GM12865 (cell line): ENCODE measurements around the gene JAKMIP3.

Experiments
- DNase-seq: peaks from one replicate; pipeline ENCODE4 v3.0.0; 2010; ENCODE audit warnings: low read depth
- H3K4me3 ChIP-seq: 2 replicates; pipeline ENCODE4 v1.5.1; 2011; ENCODE audit warnings: mild to moderate bottlenecking, low read depth, low read length, control low read depth
- TF ChIP-seq, protein P1 (sequence below): IDR thresholded peaks from 2 replicates; pipeline ENCODE4 v1.5.1; 2011; ENCODE audit warnings: low read length, control low read depth, low read depth, inconsistent platforms; ENCODE audit not compliant: insufficient read depth; ENCODE audit errors: missing control alignments

JAKMIP3 gene

DNA sequence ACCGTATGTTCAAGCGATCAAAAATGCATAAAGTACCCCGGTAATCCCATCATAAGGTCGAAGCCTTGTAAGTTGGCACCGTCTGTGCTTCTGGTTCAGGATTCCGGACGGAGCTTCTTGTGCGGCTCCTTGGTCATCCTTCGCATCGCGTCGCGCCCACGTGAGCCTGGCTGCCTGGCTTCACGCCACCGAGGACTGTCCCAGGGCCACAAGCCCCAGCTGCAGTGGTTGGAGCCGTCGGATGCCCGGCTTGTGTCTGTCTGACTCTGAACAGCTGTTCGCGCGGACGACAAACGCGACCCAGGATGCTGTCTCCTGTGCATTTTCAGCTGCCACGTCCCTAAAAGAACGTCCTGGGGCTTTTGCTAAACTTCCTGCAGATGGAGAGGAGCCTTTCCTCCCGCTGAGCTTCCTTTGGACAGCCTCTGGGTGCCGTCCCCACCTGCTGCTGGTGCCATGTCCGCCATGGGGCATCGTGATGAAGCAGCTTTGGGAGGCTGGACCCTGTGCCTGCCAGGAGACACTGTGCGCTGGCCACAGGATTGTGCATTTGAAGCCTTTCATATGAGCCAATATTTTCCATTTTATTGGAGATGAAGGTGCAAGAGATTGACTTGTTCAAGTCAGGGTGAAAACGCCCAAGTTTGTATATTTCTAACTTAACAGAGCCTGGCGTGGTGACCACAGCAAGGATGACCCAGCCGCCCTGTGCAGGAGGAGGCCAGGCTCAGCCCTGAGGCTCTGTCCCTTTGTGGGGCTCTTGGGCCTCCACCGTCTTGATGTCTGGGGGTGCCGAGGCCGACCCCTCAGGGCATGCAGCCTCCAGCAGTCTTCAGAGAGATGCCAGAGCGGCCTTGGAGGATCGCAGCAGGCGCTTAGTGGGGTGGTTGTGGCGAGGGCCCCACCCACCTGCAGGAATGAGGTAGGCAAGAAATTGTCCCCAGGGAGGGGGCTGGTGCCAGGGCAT lies 6.7 kb upstream of the JAKMIP3 start:
- DNase-seq: no peak
- H3K4me3 ChIP-seq: no peak overlapping the region
- TF ChIP-seq, protein P1, sequence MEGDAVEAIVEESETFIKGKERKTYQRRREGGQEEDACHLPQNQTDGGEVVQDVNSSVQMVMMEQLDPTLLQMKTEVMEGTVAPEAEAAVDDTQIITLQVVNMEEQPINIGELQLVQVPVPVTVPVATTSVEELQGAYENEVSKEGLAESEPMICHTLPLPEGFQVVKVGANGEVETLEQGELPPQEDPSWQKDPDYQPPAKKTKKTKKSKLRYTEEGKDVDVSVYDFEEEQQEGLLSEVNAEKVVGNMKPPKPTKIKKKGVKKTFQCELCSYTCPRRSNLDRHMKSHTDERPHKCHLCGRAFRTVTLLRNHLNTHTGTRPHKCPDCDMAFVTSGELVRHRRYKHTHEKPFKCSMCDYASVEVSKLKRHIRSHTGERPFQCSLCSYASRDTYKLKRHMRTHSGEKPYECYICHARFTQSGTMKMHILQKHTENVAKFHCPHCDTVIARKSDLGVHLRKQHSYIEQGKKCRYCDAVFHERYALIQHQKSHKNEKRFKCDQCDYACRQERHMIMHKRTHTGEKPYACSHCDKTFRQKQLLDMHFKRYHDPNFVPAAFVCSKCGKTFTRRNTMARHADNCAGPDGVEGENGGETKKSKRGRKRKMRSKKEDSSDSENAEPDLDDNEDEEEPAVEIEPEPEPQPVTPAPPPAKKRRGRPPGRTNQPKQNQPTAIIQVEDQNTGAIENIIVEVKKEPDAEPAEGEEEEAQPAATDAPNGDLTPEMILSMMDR: no peak

DNA sequence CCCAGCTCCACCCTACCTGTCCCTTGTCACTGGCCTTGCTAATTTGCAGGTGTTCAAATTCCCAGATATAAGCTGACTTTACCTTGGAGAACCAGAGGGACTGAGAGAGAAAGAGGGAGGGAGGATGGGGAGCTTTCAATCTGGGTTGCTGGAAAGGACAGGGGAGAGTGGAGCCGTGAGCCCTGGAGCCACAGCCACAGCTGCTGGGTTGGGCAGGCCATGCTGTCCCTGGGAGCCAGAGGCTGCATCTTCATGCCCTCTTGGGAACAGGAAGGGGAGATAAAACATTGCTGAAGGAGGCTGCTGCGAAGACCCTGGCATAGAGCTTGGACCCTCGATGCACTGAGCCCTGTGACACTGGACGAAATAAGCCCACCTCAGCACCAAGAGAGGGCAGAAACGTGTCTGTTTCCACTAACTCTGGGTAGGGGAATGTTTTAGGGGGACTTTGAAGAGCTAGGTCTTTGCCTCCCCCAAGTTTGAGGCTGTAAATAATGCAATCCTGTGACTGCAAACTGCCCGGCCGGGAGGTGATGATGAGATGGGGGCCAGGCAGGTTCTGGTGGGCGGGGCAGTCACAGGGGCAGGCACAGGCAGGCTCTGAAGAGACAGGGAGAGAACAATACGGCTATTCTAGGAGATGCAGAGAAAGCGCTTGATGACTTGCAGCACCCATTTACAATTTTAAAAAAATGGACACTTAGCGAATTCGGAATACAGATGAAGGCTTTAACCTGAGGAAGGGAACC lies 5.8 kb upstream of the JAKMIP3 start:
- H3K4me3 ChIP-seq: no peak overlapping the region
- no peak for DNase-seq
- TF ChIP-seq, protein P1: no peak

DNA sequence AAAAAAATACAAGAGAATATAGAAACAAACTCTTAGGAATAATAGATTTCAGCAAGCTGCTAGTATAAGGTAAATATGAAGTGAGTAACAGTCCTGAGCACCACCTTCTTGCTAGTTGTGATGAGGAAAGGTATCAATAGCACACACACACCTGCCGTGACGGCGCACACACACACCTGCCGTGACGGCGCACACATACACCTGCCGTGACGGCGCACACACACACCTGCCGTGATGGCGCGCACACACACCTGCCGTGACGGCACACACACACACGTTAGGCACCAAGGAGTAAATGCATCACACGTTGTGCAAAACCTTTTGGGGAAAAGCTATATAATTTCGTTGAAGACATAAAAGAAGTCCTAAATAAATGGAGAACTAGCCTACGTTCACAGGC lies 4.7 kb upstream of the JAKMIP3 start:
- DNase-seq: no peak
- TF ChIP-seq, protein P1: no peak
- no peak overlapping the region for H3K4me3 ChIP-seq

DNA sequence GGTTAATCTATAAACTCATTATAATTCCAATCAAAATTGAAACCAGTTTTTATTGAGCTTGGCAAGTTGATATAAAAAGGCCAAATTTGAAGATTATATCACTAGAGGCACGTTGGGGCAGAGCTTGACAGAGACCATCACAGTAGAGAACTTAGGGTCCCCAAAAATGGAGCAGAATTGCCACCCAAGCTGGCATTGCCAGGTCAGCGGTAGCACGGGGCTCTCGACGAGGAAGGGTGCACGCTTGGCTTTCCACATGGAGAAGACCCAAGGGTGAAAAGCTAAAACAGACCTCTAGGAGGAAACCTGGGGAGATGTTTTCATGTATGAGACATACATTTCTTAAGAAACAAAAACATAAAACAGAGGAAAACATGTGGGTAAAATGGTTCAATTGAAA lies 4.3 kb upstream of the JAKMIP3 start:
- TF ChIP-seq, protein P1: no peak
- H3K4me3 ChIP-seq: no peak overlapping the region
- DNase-seq: no peak

DNA sequence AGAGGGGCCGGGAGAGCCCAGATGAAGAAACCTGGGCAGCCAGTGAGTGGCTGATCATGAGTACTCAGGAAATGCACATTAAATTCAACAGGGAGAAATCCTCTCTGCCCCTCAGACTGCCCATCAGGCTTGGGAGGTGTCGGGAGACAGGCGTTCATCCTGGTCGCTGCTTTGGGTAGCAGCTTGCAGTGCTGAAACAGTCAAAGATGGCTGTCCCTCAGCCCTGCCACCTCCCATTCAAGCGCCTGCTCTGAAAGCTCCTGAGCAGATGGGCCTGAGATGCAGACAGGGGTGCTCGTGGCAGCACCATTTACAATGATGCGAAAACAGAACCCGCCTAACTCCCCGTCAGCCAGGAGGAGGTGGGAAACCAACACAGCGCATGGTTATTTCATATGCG lies 3.6 kb upstream of the JAKMIP3 start:
- TF ChIP-seq, protein P1: no peak
- DNase-seq: no peak
- no peak overlapping the region for H3K4me3 ChIP-seq

DNA sequence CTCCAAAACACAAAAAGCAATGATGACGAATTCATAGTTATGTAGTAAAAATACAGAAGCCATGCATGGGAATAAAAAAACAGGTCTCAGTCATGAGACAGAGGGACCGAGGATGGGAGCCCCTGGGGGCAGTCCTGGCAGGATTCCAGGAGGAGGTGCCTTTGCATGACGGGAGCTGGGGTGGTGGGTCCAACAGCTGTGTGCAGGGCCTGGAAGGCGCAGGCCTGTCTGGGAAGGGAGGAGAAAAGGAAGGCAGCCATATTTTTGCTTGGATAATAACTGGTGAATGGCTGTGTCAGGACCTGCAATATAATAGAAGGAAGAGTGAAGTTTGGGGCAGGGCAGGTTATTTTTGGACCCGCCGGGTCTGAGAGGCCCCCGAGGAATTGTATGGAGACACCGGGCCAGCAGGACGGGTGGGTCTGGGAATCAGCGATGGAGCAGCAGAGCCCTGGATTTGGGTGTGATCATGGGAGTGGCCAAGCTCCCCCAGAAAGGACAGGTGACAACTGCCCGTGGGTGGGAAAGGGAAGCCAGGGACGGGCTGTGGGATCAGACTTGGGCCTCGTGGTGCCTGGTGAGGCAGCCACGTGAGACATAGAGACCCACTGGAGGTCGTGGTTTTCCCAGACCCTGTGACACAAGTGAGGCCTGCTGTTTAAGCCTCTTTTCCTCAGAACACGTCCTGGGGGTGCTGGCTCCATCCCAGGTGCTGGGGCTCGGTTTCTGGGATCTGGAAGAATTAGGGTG lies 2.9 kb upstream of the JAKMIP3 start:
- TF ChIP-seq, protein P1: no peak
- no peak overlapping the region for H3K4me3 ChIP-seq
- DNase-seq: no peak
